T-helper 9 cell (primary cell): ENCODE results near the gene SNURF.
"Not testable (repeated sequence)": the region's sequence is repeated elsewhere in the genome, so short reads cannot be mapped to it uniquely, and the experiment has no call there.

Source experiments
- DNase-seq: peaks from one replicate; pipeline ENCODE4 v3.0.0-alpha.2; 2020

The SNURF gene

DNA sequence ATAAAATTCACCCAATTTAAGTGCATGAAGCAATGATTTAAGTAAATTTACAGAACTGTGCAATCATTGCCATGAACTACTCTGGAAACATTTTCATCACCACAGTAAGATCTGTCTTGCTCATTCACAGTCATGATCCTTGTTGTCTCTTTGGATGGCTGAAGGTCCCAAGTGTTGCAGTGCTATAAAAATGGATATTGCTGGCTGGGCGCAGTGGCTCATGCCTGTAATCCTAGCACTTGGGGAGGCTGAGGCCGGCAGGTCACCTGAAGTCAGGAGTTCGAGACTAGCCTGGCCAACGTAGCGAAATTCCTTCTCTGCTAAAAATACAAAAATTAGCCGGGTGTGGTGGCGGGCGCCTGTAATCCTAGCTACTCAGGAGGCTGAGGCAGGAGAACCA, 17.0 kb downstream of the SNURF start:
- no peak for DNase-seq

DNA sequence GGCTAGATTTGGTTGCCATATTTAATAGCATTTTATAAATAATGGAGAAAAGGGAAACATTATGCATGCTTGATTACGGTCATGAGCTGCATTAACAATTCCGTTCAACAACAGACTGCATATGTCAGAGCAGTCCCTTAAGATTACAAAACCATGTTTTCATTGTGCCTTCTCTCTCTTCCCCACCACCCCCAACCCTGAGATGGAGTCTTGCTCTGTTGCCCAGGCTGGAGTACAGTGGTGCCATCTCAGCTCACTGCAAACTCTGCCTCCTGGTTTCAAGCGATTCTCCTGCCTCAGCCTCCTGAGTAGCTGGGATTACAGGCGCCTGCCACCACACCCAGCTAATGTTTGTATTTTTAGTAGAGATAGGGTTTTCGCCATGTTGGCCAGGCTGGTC, 17.9 kb downstream of the SNURF start:
- not testable (repeated sequence) for DNase-seq

DNA sequence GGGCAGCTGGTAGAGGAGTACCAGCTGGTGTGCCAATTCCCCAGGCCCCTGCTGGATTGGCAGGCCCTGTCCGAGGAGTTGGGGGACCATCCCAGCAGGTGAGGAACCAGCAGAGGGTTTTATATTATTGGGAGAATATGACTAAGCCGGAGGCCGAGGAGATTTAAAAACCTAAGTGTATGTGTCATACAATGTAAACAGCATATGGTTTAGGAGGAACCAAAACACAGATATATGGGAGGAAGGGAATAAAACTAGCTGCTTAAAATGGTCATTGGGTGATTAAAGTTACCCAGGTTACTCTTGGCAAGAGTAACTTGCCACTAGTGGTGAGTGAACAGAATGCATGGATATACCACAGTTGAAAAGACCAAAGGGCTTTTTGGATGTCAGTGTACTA, 22.1 kb downstream of the SNURF start:
- no peak for DNase-seq

DNA sequence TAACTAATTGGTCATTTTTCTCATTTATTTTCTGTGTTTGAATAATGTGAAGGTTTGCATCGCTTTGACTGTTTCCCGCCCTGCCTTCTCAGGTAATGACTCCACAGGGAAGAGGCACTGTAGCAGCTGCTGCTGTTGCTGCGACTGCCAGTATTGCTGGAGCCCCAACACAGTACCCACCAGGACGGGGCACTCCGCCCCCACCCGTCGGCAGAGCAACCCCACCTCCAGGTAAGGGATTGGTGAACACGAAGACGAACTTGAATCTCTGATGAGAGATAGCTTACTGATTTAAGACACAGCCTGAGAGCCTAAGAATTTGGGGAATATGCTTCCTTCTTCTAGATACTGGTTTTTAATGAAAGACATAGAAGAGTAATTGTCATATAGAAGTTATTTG, 22.9 kb downstream of the SNURF start:
- no peak for DNase-seq

DNA sequence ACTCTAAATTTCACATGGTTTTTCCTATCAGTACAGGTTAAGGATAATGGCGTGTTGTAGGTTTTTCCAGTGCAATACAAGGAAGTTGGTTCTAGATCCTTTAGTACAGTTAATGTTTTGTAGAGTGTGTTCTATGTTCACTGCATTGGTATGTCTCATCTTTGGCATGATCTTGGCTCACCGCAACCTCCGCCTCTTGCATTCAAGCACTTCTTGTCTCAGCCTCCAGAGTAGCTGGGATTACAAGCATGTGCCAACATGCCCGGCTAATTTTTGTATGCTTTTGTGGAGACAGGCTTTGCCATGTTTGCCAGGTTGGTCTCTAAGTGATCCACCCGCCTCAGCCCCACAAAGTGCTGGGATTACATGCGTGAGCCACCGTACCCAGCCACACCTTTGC, 30.4 kb downstream of the SNURF start:
- no peak for DNase-seq

DNA sequence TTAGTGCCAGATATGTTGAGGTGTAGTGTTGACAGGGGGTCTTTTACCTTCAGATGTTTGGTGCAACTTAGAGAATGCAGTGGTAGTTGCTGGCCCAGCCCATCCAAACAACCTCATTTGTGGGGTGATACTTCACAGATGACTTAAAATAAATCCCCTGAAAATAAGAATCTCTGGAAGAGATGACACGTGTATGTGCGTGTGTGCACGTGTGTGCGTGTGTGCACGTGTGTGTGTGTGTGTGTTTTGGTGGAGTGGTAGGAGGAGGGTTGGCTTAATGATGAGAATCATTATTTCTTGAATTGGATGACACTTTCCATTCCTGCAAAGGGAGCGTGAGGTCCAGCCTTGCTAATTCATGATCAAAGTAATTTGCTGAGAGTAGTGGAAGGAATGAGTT, 31.9 kb downstream of the SNURF start:
- DNase-seq, result no peak
